ENCODE data around the gene VMA21. TPM values are rescaled to one million over a fixed set of nuclear protein-coding genes. Genes with fewer than 3 reads are reported as not detected.

The VMA21 gene
- total and polyA plus RNA-seq, 10 of the 15 experiments (the other 5 are each of a cell fraction or from before 2014, with no cell fraction given) = 12.9 to 53.6 (median 41.5) TPM

DNA sequence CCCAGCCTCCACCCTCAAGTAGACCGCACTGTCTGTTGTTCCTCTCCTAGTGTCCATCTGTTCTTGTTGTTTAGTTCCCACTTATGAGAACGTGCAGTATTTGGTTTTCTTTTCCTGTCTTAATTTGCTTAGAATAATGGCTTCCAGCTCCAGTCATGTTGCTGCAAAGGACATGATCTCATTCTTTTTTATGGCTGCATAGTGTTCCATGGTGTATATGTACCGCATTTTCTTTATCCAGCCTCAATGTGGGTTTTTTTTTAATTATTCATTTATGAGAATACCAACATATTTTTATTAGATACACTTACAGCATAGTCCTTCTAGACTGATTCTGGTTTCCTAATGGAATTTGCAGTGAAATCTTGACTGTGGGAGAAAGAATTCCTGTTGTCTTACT lies 1.3 kb downstream of the VMA21 start:
- SMC1A ChIA-PET (ENCODE audit: uncharacterized antibody, unreplicated experiment) = no interaction called here
- DNase-seq (ENCODE audit: low read depth, low spot score) (no peak), FAIRE-seq (no peak), ATAC-seq (no peak)
- Histone ChIP-seq H4K20me1 (ENCODE audit: control insufficient read depth, insufficient read depth) (no peaks in the 10 kb centered on the region), H3K27ac (ENCODE audit: control insufficient read depth, insufficient read depth) (no peak overlapping the region), H2AFZ (ENCODE audit: control insufficient read depth, low read depth, low read length) (no peak overlapping the region), H3K4me2 (ENCODE audit: control insufficient read depth, insufficient read depth) (no peak overlapping the region), H3K27me3 (replicated peaks in 1 of 2; ENCODE audit: control insufficient read depth in 2 of 2, insufficient read depth in 2 of 2, low read length in 1 of 2) (no peaks in the 10 kb centered on the region), H3K9me3 (replicated peaks; ENCODE audit: control insufficient read depth, insufficient read depth, low read length) (no peaks in the 10 kb centered on the region), H3K4me3 (peak overlapping the region; percentile 80; the same call in 1 of the 2 replicates), H3K36me3 (ENCODE audit: control insufficient read depth in 2 of 2, insufficient read depth in 2 of 2, low read length in 1 of 2) (no peaks in the 10 kb centered on the region), H3K79me2 (ENCODE audit: control insufficient read depth, insufficient read depth, low read length) (peaks cover 57% of the 10 kb centered on the region), H3K4me1 (ENCODE audit: control insufficient read depth, insufficient read depth, low read length) (no peaks in the 10 kb centered on the region), H3K9ac (ENCODE audit: control insufficient read depth, insufficient read depth, low read length) (no peak overlapping the region)
- intact Hi-C loops (cut with micrococcal nuclease; ENCODE audit: unreplicated experiment) (no loop called here), in situ Hi-C loops (cut with MboI) (loop anchor here (10.0 to 25.0 kb wide), 2 partner anchors 56 to 611 kb away; no protein-coding TSS in a partner anchor)
- whole genome bisulfite sequencing (ENCODE audit: insufficient coverage, insufficient replicate concordance, low lambda C conversion rate, missing lambda C conversion rate) = 25% methylated on average over 3 of the region's 3 CpGs
- TF ChIP-seq NFYB (IDR thresholded peaks at IDR 0.05; ENCODE audit: insufficient read depth, low read depth, low read length) = no peak
- TF ChIP-seq KDM1A (IDR thresholded peaks at IDR 0.05; ENCODE audit: borderline replicate concordance) = no peak
- no peak for TF ChIP-seq CHD2 (IDR thresholded peaks at IDR 0.05; ENCODE audit: borderline replicate concordance, low read depth, low read length)
- TF ChIP-seq, protein P1, sequence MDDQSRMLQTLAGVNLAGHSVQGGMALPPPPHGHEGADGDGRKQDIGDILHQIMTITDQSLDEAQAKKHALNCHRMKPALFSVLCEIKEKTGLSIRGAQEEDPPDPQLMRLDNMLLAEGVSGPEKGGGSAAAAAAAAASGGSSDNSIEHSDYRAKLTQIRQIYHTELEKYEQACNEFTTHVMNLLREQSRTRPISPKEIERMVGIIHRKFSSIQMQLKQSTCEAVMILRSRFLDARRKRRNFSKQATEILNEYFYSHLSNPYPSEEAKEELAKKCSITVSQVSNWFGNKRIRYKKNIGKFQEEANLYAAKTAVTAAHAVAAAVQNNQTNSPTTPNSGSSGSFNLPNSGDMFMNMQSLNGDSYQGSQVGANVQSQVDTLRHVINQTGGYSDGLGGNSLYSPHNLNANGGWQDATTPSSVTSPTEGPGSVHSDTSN (IDR thresholded peaks at IDR 0.05; ENCODE audit: insufficient replicate concordance, low read depth, low read length) = no peak
- TF ChIP-seq FOXM1 (IDR thresholded peaks at IDR 0.05; ENCODE audit: low read depth, low read length) = no peak
- no peak for TF ChIP-seq JUNB (IDR thresholded peaks at IDR 0.05)
- no peak for TF ChIP-seq SUZ12 (IDR thresholded peaks at IDR 0.05; ENCODE audit: unreplicated experiment)
- no peak for TF ChIP-seq HSF1 (IDR thresholded peaks at IDR 0.05; ENCODE audit: low read depth, low read length)
- no peak for TF ChIP-seq BACH1 (IDR thresholded peaks at IDR 0.05; ENCODE audit: borderline replicate concordance)
- no peak for TF ChIP-seq ATF3 (IDR thresholded peaks at IDR 0.05; ENCODE audit: borderline replicate concordance, extremely low read depth, low read depth, low read length)
- TF ChIP-seq RAD51 (IDR thresholded peaks at IDR 0.05) = no peak
- TF ChIP-seq, protein P2, sequence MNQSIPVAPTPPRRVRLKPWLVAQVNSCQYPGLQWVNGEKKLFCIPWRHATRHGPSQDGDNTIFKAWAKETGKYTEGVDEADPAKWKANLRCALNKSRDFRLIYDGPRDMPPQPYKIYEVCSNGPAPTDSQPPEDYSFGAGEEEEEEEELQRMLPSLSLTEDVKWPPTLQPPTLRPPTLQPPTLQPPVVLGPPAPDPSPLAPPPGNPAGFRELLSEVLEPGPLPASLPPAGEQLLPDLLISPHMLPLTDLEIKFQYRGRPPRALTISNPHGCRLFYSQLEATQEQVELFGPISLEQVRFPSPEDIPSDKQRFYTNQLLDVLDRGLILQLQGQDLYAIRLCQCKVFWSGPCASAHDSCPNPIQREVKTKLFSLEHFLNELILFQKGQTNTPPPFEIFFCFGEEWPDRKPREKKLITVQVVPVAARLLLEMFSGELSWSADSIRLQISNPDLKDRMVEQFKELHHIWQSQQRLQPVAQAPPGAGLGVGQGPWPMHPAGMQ (IDR thresholded peaks at IDR 0.05; ENCODE audit: borderline replicate concordance) = no peak
- no peak for TF ChIP-seq YY1 (IDR thresholded peaks at IDR 0.05; ENCODE audit: low read depth, low read length)
- TF ChIP-seq MXI1 (IDR thresholded peaks at IDR 0.05; ENCODE audit: low read depth, low read length) = no peak
- no peak for TF ChIP-seq EED (IDR thresholded peaks at IDR 0.05; ENCODE audit: low read depth)
- no peak for TF ChIP-seq MTA3 (IDR thresholded peaks at IDR 0.05; ENCODE audit: borderline replicate concordance, low read length)
- TF ChIP-seq NFXL1 (IDR thresholded peaks at IDR 0.05; ENCODE audit: borderline replicate concordance) = no peak
- RAD21 ChIA-PET (ENCODE audit: unreplicated experiment) = no interaction called here
- CTCF ChIA-PET = no interaction called here
- no TSS peak for BruUV-seq (replicated peaks)
- POLR2A ChIA-PET = no interaction called here

Data from GM12878 (cell line).